ENCODE measurements around the gene KIAA1958.
"Not testable (repeated sequence)": the region's sequence is repeated elsewhere in the genome, so short reads cannot be mapped to it uniquely, and the experiment has no call there.

Gene KIAA1958

GRCh38 chr9:112555101-112555643 lies 68.5 kb downstream of the KIAA1958 start:
- DNase-seq (ENCODE audit: low read depth in 1 of 2, low spot score in 1 of 2): no peak

DNA sequence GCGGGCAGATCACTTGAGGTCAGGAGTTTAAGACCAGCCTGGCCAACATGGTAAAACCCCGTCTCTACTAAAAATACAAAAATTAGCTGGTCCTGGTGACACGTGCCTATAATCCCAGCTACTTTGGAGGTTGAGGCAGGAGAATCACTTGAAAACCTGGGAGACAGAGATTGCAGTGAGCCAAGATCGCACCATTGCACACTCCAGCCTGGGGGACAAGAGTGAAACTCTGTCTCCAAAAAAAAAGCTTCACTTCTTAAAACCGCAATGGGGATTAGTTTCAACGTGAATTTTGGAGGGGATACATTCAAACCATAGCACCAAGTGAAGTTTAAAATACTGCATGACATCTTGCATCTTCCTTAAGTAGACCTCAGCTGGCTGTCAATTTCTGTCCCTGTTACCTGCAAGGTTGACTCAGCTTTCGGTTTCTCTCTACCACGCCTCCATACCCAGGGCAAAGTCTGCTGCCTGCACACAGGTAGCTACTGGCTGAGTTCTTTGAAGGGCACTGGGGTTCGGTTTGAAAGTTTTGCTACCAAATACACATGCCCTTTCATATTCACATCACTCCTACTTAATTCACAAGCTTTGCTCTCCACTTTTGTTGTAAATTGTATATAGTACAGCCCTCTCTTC lies 69.3 kb downstream of the KIAA1958 start:
- no peak for DNase-seq (ENCODE audit: low read depth in 1 of 2, low spot score in 1 of 2)

GRCh38 chr9:112556497-112557442 lies 70.1 kb downstream of the KIAA1958 start:
- no peak for DNase-seq (ENCODE audit: low read depth in 1 of 2, low spot score in 1 of 2)

- no peak for DNase-seq (ENCODE audit: low read depth in 1 of 2, low spot score in 1 of 2)
Measured at GRCh38 chr9:112558476-112558875, 71.8 kb downstream of the KIAA1958 start.

DNA sequence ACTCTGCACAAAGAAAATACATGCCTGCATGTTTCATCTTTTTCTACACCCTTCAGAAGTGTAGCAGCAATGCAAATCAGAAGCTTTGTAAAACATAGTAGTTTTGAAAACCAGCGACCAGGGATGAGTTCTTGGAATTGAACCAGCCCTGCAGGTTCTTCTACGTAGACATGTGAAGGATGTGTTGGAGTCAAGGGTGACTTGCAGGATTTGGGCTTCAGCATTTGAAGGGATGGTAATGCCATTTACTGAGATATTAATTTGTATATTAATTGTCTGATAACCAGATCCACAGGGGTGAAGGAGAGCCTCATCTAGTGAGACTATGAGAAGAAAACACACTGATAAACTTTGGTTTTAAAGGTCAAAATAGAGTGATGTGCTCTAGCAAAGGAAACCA lies 72.4 kb downstream of the KIAA1958 start:
- no peak for DNase-seq (ENCODE audit: low read depth in 1 of 2, low spot score in 1 of 2)

- no peak for DNase-seq (ENCODE audit: low read depth in 1 of 2, low spot score in 1 of 2)
Measured at GRCh38 chr9:112559629-112560413, 73.2 kb downstream of the KIAA1958 start.

GRCh38 chr9:112562235-112562958 lies 75.8 kb downstream of the KIAA1958 start:
- DNase-seq (ENCODE audit: low read depth in 1 of 2, low spot score in 1 of 2): no peak

DNA sequence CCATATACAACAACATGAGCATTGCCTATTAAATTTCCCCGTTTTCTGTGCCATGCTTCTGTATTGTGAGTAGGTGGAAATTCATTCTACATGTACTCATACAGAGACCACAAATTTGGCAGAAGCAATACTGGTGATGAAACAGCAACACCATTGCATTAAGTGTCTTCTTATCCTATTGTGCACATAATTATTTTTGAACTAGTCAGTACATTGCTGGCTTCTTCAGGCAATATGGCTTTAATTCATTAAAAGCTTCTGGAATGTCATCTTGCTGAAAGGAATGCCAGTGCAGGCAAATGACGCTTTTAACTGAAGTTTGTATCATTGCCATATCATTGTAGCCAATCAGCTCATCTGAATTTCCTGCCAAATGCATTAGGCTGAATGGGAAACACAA lies 82.6 kb downstream of the KIAA1958 start:
- DNase-seq (ENCODE audit: low read depth in 1 of 2, low spot score in 1 of 2): no peak

DNA sequence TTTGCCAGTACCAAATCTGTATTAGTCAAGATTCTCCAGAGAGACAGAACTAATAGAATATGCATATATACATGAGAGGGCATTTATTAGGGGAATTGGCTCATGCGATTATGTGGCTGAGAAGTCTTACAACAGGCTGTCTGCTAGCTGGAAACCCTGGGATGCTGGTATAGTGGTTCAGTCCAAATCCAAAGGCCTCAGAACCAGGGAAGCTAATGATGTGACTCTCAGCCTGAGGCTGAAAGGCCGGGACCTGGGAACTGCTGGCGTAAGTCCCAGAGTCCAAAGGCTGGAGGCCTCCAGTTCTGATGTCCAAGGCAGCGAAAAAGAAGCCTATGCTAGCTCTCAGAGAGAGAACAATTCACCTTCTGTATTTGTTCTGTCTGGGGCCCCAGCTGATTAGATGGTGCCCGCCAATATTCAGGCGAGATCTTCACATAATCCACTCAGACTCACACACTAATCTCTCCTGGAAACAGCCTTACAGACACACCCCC lies 84.1 kb downstream of the KIAA1958 start:
- no peak for DNase-seq (ENCODE audit: low read depth in 1 of 2, low spot score in 1 of 2)

DNA sequence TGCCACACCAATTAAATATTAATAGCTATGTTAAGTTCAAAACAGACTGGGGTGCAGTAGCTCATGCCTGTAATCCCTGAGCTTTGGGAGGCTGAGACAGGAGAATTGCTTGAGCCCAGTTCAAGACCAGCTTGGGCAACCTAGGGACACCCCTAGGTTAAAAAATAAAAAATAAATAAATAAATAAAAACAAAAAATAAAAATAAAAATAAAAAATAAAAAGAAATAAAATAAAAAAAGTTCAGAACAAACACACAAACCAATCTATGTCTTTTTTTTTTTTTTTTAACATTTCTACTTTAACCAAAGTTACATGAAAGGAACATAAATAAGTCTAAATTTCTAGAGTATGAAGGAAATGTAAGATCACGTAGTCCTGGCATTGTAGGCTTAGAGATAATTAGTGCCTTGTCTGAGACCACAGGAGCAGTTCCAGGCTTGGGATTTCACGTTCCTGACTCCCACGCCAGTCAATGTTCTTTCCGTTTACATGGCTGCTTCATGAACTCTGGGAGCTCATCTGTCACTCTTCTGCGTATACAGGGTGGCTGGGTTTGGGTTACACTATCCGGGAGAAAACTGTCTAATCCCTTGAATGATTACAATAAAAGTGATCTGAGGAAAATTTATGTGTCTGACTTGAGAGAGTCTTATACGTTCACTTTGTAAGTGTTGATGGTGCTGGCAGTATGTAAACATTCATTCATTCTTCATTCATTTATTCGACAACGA lies 85.2 kb downstream of the KIAA1958 start:
- no peak for DNase-seq (ENCODE audit: low read depth in 1 of 2, low spot score in 1 of 2)

DNA sequence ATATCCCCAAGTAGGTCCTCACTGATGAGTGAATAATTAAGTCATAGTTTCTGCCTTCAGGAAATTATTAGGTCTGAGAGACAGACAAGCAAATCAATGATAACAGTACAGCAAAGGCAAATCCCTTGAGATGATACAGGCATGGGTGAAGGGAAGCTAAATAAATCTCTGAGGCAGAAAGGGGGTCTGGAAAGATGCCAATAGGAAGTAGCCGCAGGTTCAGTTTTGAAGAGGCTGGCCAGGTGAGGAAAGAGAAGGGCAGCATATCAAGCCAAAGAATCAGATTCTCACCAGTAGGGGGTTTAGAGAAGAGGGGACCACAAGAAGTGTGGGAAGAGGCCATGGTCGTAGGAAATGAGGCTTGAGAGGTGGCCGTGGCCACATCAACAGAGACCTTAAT lies 85.8 kb downstream of the KIAA1958 start:
- no peak for DNase-seq (ENCODE audit: low read depth in 1 of 2, low spot score in 1 of 2)

GRCh38 chr9:112574008-112574407 lies 87.4 kb downstream of the KIAA1958 start:
- DNase-seq (ENCODE audit: low read depth in 1 of 2, low spot score in 1 of 2): no peak

DNA sequence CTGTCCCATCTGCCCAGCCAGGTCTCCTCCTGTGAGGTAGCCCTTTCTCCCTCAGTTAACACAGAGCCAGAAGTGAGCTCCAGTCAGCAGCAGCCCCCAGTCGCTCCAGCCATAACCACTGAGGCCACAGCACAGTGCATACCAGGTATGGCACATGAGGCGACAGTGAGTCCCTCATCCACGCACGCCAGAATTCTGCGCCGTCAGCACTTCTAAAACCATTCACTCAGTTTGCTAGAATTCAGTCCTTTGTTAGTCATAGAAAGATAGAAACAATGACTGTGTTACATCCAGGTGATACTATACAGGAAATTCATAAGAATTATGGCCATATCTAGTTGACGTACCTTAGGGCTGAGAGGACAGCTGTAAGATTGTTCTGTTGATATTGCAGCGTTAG lies 88.5 kb downstream of the KIAA1958 start:
- DNase-seq (ENCODE audit: low read depth in 1 of 2, low spot score in 1 of 2): no peak

DNA sequence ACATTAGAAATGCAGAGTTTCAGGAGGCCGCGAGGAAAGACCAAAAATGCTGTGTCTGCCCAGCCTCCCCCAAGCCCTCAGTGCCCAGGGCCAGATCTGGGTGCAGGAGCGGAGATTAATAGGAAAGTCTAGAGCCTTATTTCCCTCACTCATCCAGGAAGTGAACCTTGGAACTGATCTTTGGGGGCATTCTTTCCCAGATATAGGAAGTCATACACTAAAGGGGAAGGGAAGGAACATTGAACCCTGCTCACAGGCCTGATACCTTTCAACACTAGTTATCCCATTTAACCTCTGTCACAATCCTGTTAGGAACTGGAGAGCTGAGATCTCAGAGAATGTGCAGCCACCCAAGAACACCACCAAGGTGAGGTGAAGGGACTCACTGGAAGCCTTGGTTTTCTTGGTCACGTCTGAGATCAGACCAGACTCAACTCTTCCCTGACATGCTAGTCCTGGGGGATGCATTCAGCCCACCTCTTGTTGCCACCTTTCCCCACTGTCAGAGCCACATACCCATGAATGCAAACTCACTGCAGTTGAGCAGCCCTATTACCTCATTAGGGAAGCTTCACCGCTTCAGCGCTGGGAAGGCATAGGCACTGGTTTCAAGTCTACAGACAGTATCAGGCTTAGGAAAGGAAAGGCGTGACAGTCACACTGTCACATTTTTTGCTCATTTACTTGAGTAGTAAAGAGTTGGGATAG lies 95.0 kb downstream of the KIAA1958 start:
- no peak for DNase-seq (ENCODE audit: low read depth in 1 of 2, low spot score in 1 of 2)

GRCh38 chr9:112582371-112583262 lies 96.0 kb downstream of the KIAA1958 start:
- no peak for DNase-seq (ENCODE audit: low read depth in 1 of 2, low spot score in 1 of 2)

GRCh38 chr9:112586599-112587155 lies 100.0 kb downstream of the KIAA1958 start:
- DNase-seq (ENCODE audit: low read depth in 1 of 2, low spot score in 1 of 2): no peak

DNA sequence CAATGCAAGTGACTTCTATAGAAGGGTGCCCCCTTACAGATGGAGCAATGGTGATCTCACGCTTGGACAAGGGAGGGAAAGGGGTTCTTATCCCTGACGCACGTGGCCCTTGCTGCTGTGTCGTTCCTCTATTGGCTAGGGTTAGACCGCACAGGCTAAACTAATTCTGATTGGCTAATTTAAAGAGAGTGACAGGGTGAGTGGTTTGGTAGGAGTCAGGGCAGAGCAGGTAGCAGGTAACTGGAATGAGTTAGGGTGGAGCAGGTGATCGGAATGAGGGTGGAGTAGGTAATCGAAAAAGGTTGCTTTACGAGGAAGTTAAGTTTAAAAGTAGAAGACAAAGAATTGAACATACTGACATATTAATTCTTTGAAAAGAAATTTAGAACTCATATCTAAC lies 105.2 kb downstream of the KIAA1958 start:
- not testable (repeated sequence) for DNase-seq (ENCODE audit: low read depth in 1 of 2, low spot score in 1 of 2)

GRCh38 chr9:112599732-112600131 lies 113.1 kb downstream of the KIAA1958 start:
- DNase-seq (ENCODE audit: low read depth in 1 of 2, low spot score in 1 of 2): no peak
